Stimulated activated CD8-positive, alpha-beta memory T cell treated with anti-CD3 and anti-CD28 coated beads, Interleukin-4, amount 100 ng/mL, for 24 hours (primary cell): ENCODE results near the gene MSI2.
"Not testable (repeated sequence)": the region's sequence is repeated elsewhere in the genome, so short reads cannot be mapped to it uniquely, and the experiment has no call there.

Source experiments
- DNase-seq: peaks from one replicate; pipeline ENCODE4 v3.0.0-alpha.2; 2020; ENCODE audit warnings: low read depth

The MSI2 gene

GRCh38 chr17:57255776-57256681 lies at the start of gene MSI2:
TSS of gene MSI2 (plus strand) at chr17:57256523. CDS start at chr17:57256743, 220 bp downstream.
- DNase-seq: peak; percentile 87

GRCh38 chr17:57206928-57207327 lies 49.4 kb upstream of the MSI2 start:
- no peak for DNase-seq

GRCh38 chr17:57207396-57207795 lies 48.9 kb upstream of the MSI2 start:
- DNase-seq: no peak

- no peak for DNase-seq
Observed at GRCh38 chr17:57210224-57210553, 46.1 kb upstream of the MSI2 start.

- no peak for DNase-seq
Observed at GRCh38 chr17:57210972-57211411, 45.3 kb upstream of the MSI2 start.

- no peak for DNase-seq
Observed at GRCh38 chr17:57211543-57211942, 44.8 kb upstream of the MSI2 start.

GRCh38 chr17:57213180-57213825 lies 43.0 kb upstream of the MSI2 start:
- no peak for DNase-seq

- no peak for DNase-seq
Observed at GRCh38 chr17:57215317-57215716, 41.0 kb upstream of the MSI2 start.

- no peak for DNase-seq
Observed at GRCh38 chr17:57221366-57222350, 34.7 kb upstream of the MSI2 start.

- DNase-seq: not testable (repeated sequence)
Observed at GRCh38 chr17:57222422-57222821, 33.9 kb upstream of the MSI2 start.

GRCh38 chr17:57225127-57225526 lies 31.2 kb upstream of the MSI2 start:
- no peak for DNase-seq

GRCh38 chr17:57226793-57227192 lies 29.5 kb upstream of the MSI2 start:
- no peak for DNase-seq

- DNase-seq: no peak
Observed at GRCh38 chr17:57228911-57229310, 27.4 kb upstream of the MSI2 start.

GRCh38 chr17:57234061-57234738 lies 22.1 kb upstream of the MSI2 start:
- DNase-seq: no peak

- no peak for DNase-seq
Observed at GRCh38 chr17:57234739-57235092, 21.6 kb upstream of the MSI2 start.

GRCh38 chr17:57235124-57235523 lies 21.2 kb upstream of the MSI2 start:
- DNase-seq: no peak

GRCh38 chr17:57236686-57237299 lies 19.5 kb upstream of the MSI2 start:
- no peak for DNase-seq

GRCh38 chr17:57240648-57241047 lies 15.7 kb upstream of the MSI2 start:
- no peak for DNase-seq

GRCh38 chr17:57242148-57242547 lies 14.2 kb upstream of the MSI2 start:
- DNase-seq: no peak

GRCh38 chr17:57243171-57243622 lies 13.1 kb upstream of the MSI2 start:
- peak; percentile 52 for DNase-seq

GRCh38 chr17:57245786-57246185 lies 10.5 kb upstream of the MSI2 start:
- DNase-seq: no peak
